ENCODE measurements around the gene SLCO4A1. TPM values are rescaled to one million over a fixed set of nuclear protein-coding genes. Genes with fewer than 3 reads are reported as not detected.

Gene SLCO4A1
- polyA plus RNA-seq, 1 experiment: 0.09 TPM

DNA sequence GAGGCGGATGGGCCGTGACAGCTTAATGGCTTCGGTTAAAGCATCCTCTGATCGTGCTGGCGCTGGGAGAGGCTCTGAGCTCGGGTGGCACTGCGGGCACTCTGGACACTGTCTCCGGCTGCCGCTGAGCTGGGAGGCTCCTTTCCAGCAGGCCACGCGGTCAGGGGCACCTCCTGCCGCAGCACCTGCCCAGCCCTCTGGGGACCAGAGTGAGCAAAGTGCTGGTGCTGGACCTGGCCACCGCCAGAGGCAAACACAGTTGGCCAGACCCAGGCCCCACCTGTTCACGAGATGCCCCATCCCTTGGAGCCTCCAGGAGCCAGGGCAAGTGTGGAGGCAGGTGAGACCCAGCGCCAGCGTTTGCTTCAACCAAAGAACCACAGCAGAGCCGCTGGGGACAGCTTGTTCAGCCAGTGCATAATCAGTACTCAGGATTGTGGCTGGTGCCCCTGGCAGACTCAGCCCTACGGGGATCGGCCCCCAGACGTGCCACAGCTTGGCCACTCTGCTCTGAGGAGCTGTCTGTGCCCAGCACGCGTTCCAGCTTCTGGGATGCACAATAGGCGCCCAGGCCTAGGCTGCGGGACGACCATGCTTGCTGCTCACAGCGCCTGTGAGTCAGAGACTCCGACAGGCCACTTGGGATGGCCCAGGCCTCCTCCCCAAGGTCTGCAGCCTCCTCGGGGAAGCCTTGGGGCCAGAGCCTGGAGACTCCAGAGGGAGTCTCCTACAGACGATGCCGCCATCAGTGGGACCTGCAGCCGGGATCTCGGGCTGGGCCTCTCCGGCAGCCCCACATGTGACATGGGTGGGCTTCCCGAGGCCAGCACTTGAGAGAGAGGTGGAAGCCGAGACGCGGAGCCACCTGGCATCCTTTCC, 38.2 kb upstream of the SLCO4A1 start:
- Histone ChIP-seq H3K27ac (ENCODE audit: low read depth, low read length) (no peak overlapping the region), H3K4me3 (ENCODE audit: low read depth, low read length) (no peak overlapping the region), H3K9me3 (ENCODE audit: control insufficient read depth, insufficient read depth, low read length) (no peaks in the 10 kb centered on the region; the same call in 1 of the 2 replicates), H3K27me3 (ENCODE audit: control insufficient read depth, insufficient read depth, low read length) (peaks cover 26% of the 10 kb centered on the region)
- TF ChIP-seq, protein P1, sequence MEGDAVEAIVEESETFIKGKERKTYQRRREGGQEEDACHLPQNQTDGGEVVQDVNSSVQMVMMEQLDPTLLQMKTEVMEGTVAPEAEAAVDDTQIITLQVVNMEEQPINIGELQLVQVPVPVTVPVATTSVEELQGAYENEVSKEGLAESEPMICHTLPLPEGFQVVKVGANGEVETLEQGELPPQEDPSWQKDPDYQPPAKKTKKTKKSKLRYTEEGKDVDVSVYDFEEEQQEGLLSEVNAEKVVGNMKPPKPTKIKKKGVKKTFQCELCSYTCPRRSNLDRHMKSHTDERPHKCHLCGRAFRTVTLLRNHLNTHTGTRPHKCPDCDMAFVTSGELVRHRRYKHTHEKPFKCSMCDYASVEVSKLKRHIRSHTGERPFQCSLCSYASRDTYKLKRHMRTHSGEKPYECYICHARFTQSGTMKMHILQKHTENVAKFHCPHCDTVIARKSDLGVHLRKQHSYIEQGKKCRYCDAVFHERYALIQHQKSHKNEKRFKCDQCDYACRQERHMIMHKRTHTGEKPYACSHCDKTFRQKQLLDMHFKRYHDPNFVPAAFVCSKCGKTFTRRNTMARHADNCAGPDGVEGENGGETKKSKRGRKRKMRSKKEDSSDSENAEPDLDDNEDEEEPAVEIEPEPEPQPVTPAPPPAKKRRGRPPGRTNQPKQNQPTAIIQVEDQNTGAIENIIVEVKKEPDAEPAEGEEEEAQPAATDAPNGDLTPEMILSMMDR (IDR thresholded peaks at IDR 0.05; ENCODE audit: low read depth, low read length): no peak
- CTCF ChIA-PET: no interaction called here
- POLR2A ChIA-PET: no interaction called here
- DNase-seq (ENCODE audit: low read depth, low spot score): no peak

- DNase-seq (ENCODE audit: low read depth, low spot score): no peak
- peaks cover 27% of the 10 kb centered on the region for H3K27me3 ChIP-seq (ENCODE audit: control insufficient read depth, insufficient read depth, low read length)
- ChIA-PET CTCF (no interaction called here), POLR2A (no interaction called here)
- no peak overlapping the region for H3K27ac ChIP-seq (ENCODE audit: low read depth, low read length)
- TF ChIP-seq, protein P1 (IDR thresholded peaks at IDR 0.05; ENCODE audit: low read depth, low read length): no peak
- no peak overlapping the region for H3K4me3 ChIP-seq (ENCODE audit: low read depth, low read length)
- no peaks in the 10 kb centered on the region; the same call in 1 of the 2 replicates for H3K9me3 ChIP-seq (ENCODE audit: control insufficient read depth, insufficient read depth, low read length)
Observed at GRCh38 chr20:62604796-62605195, 37.5 kb upstream of the SLCO4A1 start.

GRCh38 chr20:62605236-62605943, 36.9 kb upstream of the SLCO4A1 start:
- CTCF ChIA-PET: no interaction called here
- TF ChIP-seq, protein P1 (IDR thresholded peaks at IDR 0.05; ENCODE audit: low read depth, low read length): no peak
- DNase-seq (ENCODE audit: low read depth, low spot score): no peak
- Histone ChIP-seq H3K27me3 (ENCODE audit: control insufficient read depth, insufficient read depth, low read length) (peaks cover 28% of the 10 kb centered on the region), H3K27ac (ENCODE audit: low read depth, low read length) (no peak overlapping the region), H3K4me3 (ENCODE audit: low read depth, low read length) (no peak overlapping the region), H3K9me3 (ENCODE audit: control insufficient read depth, insufficient read depth, low read length) (peaks cover 3% of the 10 kb centered on the region; the same call in 1 of the 2 replicates)
- POLR2A ChIA-PET: no interaction called here

GRCh38 chr20:62606016-62606415, 36.3 kb upstream of the SLCO4A1 start:
- ChIA-PET POLR2A (no interaction called here), CTCF (no interaction called here)
- DNase-seq (ENCODE audit: low read depth, low spot score): no peak
- H3K9me3 ChIP-seq (ENCODE audit: control insufficient read depth, insufficient read depth, low read length): peaks cover 5% of the 10 kb centered on the region
- no peak overlapping the region for H3K4me3 ChIP-seq (ENCODE audit: low read depth, low read length)
- no peak overlapping the region for H3K27ac ChIP-seq (ENCODE audit: low read depth, low read length)
- TF ChIP-seq, protein P1 (IDR thresholded peaks at IDR 0.05; ENCODE audit: low read depth, low read length): no peak
- peaks cover 27% of the 10 kb centered on the region for H3K27me3 ChIP-seq (ENCODE audit: control insufficient read depth, insufficient read depth, low read length)

All from AG04450 (cell line).